GM19351 (cell line): ENCODE measurements around the gene TKTL1.
"Not testable (repeated sequence)": the region's sequence is repeated elsewhere in the genome, so short reads cannot be mapped to it uniquely, and the experiment has no call there.

ENCODE experiments used
- ATAC-seq: cut with Tn5 transposase; IDR thresholded peaks from one replicate; pipeline ENCODE4 v1.9.1; 2021; ENCODE audit warnings: mild to moderate bottlenecking, moderate library complexity; ENCODE audit not compliant: unreplicated experiment

The TKTL1 gene

GRCh38 chrX:154343063-154343462 lies 47.5 kb downstream of the TKTL1 start:
- ATAC-seq, result not testable (repeated sequence)

- ATAC-seq, result peak; percentile 34
Measured at GRCh38 chrX:154343620-154344019, 48.0 kb downstream of the TKTL1 start.

DNA sequence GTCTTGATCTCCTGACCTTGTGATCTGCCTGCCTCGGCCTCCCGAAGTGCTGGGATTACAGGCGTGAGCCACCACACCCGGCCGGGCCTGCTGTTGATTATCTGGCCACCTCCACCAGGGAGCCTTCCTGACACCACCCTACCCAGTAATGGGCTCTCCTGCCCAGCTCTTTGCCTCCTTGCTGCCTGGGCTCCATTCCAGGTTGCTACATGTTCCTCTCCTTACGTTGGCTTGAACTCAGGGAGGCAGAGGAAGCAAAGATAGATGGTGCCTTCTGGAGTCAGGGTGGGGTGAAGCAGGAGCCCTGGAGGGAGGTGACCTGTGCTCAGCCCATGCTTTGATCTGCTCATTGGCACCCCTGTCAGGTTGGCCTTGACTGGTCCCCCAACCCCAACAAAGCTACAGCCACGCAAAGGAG lies 52.5 kb downstream of the TKTL1 start:
- no peak for ATAC-seq

- no peak for ATAC-seq
Measured at GRCh38 chrX:154348646-154349358, 53.2 kb downstream of the TKTL1 start.

- ATAC-seq, result no peak
Measured at GRCh38 chrX:154349359-154349935, 53.9 kb downstream of the TKTL1 start.

GRCh38 chrX:154349979-154350378 lies 54.4 kb downstream of the TKTL1 start:
- ATAC-seq, result no peak

DNA sequence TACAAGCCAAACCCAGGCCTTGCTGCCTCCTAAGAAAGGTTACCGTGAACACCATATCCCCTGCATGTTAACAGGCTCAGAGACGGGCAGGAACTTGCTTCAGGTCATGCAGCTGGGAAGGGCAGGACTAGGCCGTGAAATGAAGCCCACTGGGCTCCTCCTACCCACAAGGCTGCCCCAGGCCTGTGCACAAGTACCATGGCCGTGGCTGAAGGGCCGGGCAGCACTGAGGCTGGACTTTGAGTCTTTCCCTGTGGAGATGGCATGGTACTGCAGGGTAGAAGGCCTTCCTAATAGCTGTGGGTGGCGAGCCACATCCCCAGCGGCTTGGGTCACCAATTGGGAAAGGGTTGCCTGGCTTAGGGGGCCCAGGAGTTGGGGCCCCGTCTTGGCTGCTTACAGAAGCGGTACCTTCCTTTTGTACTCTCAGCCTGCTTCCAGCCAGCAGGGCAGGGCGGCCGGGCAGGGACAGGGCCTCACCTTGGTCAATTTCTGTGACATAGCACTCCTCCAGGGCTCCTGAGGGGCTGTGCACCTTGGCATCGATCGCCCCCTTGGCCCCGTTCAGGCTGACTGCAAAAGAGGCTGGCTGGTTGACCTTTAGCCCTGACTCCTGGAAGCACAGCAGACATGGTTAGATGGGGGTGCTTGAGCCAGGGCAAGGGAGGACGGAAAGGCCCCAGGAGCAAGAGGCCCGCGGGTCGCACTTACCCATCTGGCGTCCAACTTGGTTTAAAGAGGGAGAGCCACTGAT lies 55.0 kb downstream of the TKTL1 start:
- no peak for ATAC-seq

DNA sequence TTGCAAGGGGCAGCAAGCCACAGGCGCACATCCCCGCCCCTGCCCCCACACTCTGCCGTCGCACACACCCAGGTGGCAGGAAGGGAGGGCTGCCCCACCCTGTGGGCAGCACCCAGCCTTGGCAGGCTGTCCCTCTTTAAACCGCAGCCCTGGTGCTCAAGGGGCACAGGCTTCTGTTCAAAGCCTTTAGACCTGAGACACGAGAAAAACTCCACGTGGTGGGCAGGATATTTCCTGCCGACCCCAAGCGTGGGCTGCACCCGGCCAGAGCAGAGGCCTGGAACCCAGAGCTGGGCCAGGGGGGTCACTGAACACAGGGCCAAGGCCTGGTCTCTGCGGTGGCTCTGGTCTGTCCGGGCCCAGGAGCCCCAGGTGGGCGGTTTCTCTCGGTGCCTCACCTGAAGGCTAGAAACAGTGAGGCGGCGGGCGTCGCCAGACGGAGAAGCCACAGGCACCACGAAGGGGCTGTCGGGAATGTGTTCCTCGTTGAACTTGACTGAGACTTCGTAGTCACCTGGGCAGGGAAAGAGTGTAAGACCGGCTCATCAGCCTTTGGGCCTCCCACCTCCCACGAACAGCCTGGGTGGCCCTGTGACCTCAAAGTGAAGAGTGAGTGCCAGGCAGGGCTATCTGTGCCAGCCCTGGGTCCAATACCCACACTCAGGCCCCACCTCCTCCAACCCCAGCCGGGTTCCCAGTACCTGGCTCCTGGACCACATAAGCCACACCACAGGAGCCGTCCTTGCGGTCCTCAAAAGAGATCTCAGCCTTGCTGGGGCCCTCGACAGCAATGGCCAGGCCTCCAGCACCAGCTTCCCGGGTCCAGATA lies 55.8 kb downstream of the TKTL1 start:
- ATAC-seq, result no peak

DNA sequence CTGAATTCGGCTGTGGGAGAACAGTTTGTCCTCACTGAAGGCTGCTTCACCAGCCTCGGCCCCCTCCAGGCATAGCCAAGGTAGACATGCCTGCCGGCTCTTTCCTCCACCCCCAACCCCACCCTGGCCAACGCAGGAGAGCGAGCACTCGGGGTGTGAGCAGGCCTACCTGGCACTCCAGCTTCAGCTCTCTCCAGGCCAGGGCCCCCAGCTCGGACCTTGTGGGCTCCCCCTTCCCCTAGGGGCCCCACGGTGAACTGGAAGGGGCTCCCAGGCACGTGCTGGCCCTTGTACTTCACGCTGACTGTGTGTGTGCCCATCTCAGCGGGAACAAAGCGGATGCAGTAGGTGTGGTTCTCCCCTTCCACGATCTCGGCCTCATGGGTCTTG lies 56.4 kb downstream of the TKTL1 start:
- no peak for ATAC-seq

DNA sequence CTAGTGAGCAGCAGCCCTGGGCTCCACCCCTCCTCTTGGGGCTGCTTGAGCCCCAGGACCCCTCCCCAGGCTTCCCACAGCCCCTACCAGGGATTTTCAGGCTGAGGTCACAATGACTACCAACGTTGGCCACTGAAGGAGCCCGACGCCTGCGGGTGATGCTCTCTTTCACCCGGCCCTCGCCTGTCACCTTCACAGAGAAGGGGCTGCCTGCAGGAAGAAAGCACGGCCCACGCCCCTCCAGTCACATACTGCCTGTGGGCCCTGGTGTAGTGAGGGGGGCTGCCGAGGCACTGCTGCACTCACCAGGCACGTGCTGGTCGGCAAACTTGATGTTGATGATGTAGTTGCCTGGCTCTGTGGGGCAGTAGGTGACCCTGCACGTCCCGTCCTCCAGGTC lies 56.9 kb downstream of the TKTL1 start:
- ATAC-seq, result no peak

GRCh38 chrX:154353172-154353843 lies 57.7 kb downstream of the TKTL1 start:
- ATAC-seq, result no peak

DNA sequence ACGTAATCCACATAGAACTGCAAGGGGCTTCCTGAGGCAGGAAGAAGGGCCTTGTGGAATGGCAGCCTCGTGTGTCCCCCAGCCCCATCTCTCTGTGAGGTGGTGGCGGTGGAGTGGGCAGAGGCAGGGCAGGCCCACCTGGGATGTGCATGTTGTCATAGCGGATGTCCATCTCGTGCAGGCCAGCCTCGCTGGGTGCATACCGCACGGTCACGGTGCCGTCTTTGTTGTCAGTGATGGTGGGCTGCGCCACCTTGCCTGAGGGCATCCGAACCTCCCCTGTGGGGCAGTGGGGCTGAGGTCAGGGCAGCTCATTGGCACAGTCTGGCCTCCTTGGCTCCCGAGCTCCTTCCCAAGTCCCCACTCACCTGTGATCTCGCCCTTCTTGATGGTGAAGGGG lies 58.4 kb downstream of the TKTL1 start:
- ATAC-seq, result no peak

DNA sequence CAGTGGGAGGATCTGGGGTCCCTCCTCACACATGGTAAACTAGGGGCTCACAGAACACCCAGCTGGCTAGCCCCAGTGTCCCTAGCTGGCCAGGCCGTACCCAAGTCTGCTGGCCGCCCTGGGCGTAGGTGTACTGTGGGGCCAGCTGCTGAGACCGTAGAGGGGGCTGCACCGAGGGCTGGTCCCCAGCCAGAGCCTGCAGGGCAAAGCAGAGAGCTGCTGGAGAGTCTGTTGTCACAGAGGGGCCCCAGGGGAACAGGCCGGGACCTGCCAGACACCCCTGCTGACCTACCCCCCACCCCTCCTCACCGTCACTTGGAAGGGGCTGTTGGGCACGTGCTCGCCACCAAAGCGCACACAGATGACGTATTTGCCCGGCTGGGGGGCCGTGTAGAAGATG lies 58.9 kb downstream of the TKTL1 start:
- no peak for ATAC-seq

- no peak for ATAC-seq
Measured at GRCh38 chrX:154355094-154355775, 59.6 kb downstream of the TKTL1 start.

- no peak for ATAC-seq
Measured at GRCh38 chrX:154355776-154356140, 60.2 kb downstream of the TKTL1 start.

GRCh38 chrX:154356596-154356995 lies 61.0 kb downstream of the TKTL1 start:
- ATAC-seq, result no peak

GRCh38 chrX:154357205-154357604 lies 61.6 kb downstream of the TKTL1 start:
- no peak for ATAC-seq

DNA sequence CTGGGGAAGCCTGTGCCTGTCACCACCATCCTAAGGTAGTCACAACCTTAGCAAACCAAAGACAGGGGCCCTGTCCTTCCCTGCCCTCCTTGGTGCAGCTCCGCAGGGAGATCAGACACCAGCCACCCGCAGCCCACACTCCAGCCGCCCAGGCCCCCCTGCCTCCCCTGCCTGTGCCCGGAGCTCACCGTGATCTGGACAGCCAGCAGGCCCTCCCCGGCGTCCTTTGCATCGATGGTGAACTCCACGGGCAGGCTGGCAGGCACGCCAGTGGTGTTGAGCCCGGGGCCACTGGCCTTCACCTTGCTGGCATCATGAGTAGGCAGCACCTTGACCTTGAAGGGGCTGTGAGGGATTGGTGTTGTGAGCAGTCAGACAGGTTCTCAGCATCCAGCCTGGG lies 62.4 kb downstream of the TKTL1 start:
- no peak for ATAC-seq

DNA sequence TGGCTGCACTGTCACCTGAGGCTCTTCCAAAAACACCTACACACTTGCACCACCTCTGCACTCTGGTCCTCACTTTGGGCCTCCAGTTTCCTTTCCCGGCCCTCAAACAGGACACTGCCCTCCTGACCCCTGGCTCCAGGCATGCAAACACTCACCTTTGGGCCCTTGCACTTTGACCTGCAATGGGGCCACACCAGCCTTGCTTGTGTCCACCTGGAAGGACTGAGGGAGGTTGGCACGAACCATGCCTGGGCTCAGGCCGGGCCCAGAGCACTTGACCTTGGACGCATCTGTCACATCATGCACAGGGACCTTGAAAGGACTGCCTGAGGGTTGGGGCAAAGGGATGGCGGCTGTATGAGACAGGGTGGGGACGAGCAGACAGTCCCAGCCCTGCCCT lies 63.2 kb downstream of the TKTL1 start:
- ATAC-seq, result no peak
